ENCODE results near the gene DKKL1.

The DKKL1 gene

GRCh38 chr19:49343123-49343522 lies 20.6 kb upstream of the DKKL1 start:
- no peak for DNase-seq
- H3K27me3 Mint-ChIP-seq, result no peaks in the 10 kb centered on the region
- no peak overlapping the region for H3K27ac Mint-ChIP-seq
- H3K9me3 Mint-ChIP-seq, result no peaks in the 10 kb centered on the region
- H3K4me1 Mint-ChIP-seq (ENCODE audit: low read depth), result peaks cover 18% of the 10 kb centered on the region
- no peak overlapping the region for H3K4me3 Mint-ChIP-seq
- H3K36me3 Mint-ChIP-seq (ENCODE audit: low read depth), result peaks cover 28% of the 10 kb centered on the region

DNA sequence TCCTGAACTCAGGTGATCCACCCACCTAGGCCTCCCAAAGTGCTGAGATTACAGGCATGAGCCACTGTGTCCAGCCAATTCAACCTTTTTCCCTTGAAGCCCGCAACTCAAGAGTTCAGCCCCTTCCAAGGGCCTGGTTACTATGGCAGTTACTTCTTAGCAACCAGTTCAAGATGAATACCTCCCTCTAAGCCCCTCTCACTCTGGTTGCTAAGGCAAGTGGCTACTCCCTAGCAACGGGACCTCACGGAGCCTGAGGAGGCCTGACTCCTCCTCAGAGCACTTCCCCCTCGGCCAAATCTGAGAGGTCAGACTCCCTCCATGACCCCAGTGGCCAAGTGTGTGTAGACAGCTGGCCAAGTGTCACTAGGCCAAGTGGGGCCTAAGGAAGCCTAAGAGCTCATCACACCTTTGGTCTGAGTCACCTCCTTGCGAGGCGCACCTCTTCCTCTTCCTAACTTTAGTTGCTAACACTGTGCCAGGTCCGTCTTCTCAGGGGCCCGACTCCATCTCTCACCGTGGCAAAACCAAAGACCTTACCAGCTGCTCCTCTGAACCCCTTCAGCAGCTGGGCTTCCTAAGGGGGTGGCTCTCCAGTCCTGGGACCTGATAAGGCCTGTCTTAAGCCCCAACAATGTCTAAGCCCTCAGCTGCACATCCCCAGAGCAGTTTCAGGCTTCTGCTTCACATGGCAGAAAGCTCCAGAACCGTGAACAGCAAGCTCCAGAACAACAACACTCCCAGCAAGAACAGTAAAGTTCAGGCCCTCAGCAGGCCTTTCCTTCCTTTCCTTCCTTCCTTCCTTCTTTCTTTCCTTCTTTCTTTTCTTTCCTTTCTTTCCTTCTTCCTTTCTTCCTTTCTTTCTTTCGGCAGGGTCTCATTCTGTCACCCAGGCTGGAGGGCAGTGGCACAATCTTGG lies 18.9 kb upstream of the DKKL1 start:
- Mint-ChIP-seq H3K4me3 (no peak overlapping the region), H3K36me3 (ENCODE audit: low read depth) (peaks cover 14% of the 10 kb centered on the region), H3K4me1 (ENCODE audit: low read depth) (peaks cover 11% of the 10 kb centered on the region), H3K27ac (no peak overlapping the region), H3K9me3 (no peaks in the 10 kb centered on the region), H3K27me3 (no peaks in the 10 kb centered on the region)
- DNase-seq, result no peak

DNA sequence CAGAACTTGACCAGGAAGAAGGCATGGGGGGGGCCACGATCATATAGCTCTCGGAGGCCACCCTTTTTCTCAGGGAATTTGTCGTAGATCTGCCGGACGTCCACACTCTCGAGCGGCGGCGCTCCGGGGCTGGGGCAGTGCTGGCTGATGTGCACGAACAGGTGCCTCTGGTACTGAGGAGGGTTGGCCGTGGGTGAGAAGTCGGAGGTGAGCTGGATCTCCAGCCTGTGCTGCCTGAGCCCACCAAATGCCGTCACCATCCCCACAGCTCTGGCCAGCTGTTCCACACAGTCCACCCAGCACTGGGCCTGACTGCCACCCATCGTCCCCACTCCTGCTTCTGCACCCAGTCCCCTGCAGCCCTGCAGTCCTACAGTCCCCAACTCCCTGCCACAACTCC lies 16.5 kb upstream of the DKKL1 start:
- no peak for DNase-seq
- Mint-ChIP-seq H3K4me1 (ENCODE audit: low read depth) (peaks cover 4% of the 10 kb centered on the region), H3K27ac (no peak overlapping the region), H3K27me3 (no peaks in the 10 kb centered on the region), H3K9me3 (no peaks in the 10 kb centered on the region), H3K36me3 (ENCODE audit: low read depth) (no peaks in the 10 kb centered on the region), H3K4me3 (no peak overlapping the region)

GRCh38 chr19:49347835-49348234 lies 15.8 kb upstream of the DKKL1 start:
- H3K27me3 Mint-ChIP-seq, result no peaks in the 10 kb centered on the region
- H3K4me1 Mint-ChIP-seq (ENCODE audit: low read depth), result peaks cover 4% of the 10 kb centered on the region
- no peak for DNase-seq
- H3K9me3 Mint-ChIP-seq, result no peaks in the 10 kb centered on the region
- H3K36me3 Mint-ChIP-seq (ENCODE audit: low read depth), result no peaks in the 10 kb centered on the region
- no peak overlapping the region for H3K27ac Mint-ChIP-seq
- no peak overlapping the region for H3K4me3 Mint-ChIP-seq

GRCh38 chr19:49348305-49349189 lies 15.1 kb upstream of the DKKL1 start:
- Mint-ChIP-seq H3K27me3 (no peaks in the 10 kb centered on the region), H3K27ac (no peak overlapping the region), H3K4me3 (no peak overlapping the region), H3K9me3 (no peaks in the 10 kb centered on the region), H3K4me1 (ENCODE audit: low read depth) (peaks cover 4% of the 10 kb centered on the region), H3K36me3 (ENCODE audit: low read depth) (no peaks in the 10 kb centered on the region)
- DNase-seq, result no peak

GRCh38 chr19:49349567-49349966 lies 14.1 kb upstream of the DKKL1 start:
- Mint-ChIP-seq H3K27ac (no peak overlapping the region), H3K36me3 (ENCODE audit: low read depth) (no peaks in the 10 kb centered on the region), H3K4me3 (no peak overlapping the region), H3K4me1 (ENCODE audit: low read depth) (peaks cover 3% of the 10 kb centered on the region), H3K9me3 (no peaks in the 10 kb centered on the region), H3K27me3 (peaks cover 2% of the 10 kb centered on the region)
- no peak for DNase-seq

DNA sequence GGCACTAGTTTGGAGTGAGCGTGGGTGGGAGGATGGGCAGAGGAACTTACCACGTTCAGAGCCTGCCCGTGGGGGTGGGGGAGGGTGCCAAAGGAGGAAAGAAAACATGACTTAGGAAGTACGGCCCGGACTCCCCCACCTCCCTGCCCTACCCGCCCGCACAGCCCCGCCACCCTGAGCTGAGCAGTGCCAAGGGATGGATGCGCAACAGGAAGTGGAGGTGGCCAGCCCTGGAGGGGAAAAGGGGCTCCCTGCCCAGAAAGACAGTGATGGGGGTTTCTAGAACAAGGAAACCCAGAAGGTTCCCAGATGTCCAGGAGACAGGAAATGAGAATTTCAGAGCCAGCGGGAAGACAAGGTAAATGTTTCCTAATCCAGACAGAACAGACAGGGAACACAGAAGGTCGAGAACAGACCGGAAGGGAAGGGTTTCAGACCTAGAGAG lies 7.7 kb upstream of the DKKL1 start:
- H3K4me3 Mint-ChIP-seq, result no peak overlapping the region
- no peaks in the 10 kb centered on the region for H3K36me3 Mint-ChIP-seq (ENCODE audit: low read depth)
- no peak for DNase-seq
- peaks cover 9% of the 10 kb centered on the region for H3K4me1 Mint-ChIP-seq (ENCODE audit: low read depth)
- H3K9me3 Mint-ChIP-seq, result no peaks in the 10 kb centered on the region
- no peak overlapping the region for H3K27ac Mint-ChIP-seq
- H3K27me3 Mint-ChIP-seq, result peaks cover 39% of the 10 kb centered on the region

DNA sequence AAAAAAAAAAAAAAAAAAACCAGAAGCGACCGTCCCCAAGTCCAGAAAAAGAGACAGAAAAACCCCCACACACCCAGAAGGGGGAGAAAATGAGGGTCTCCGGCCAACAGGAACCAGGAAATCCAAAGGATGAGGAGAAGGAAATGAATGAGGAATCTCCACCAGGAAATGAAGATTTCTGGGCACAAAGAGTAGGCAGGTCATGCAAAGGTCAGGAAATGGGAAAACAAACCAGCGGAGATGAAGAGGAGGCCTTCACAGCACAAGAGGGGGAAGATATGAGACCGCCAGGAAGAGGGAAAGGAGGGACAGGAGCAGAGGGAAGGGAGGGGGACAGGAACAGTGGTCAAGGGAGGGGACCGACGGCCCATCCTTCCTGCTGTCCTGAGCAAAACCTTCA lies 7.3 kb upstream of the DKKL1 start:
- no peaks in the 10 kb centered on the region for H3K9me3 Mint-ChIP-seq
- H3K27ac Mint-ChIP-seq, result no peak overlapping the region
- H3K36me3 Mint-ChIP-seq (ENCODE audit: low read depth), result no peaks in the 10 kb centered on the region
- H3K4me1 Mint-ChIP-seq (ENCODE audit: low read depth), result peaks cover 12% of the 10 kb centered on the region
- DNase-seq, result no peak
- H3K4me3 Mint-ChIP-seq, result no peak overlapping the region
- peaks cover 42% of the 10 kb centered on the region for H3K27me3 Mint-ChIP-seq

DNA sequence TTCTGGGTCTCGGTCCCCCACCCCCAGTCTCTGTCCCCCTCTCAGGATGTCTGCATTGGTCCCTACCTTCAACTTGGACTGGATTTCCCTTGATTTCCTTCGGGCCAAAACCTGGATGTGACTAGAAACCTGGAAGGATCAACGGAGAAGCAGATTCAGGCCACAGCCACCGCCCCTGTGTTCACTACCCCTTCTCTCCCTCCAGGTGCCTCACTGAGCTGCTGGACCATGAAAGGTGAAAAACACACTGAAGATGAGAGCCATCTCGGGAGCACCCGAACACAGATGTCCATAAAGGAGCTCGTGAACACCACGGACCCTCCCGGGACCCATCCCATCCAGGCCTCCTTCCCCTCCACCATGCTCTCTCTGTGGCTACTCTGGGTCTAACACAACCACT lies 6.5 kb upstream of the DKKL1 start:
- Mint-ChIP-seq H3K4me1 (ENCODE audit: low read depth) (peaks cover 18% of the 10 kb centered on the region), H3K27ac (no peak overlapping the region), H3K36me3 (ENCODE audit: low read depth) (no peaks in the 10 kb centered on the region), H3K27me3 (peaks cover 42% of the 10 kb centered on the region), H3K4me3 (no peak overlapping the region), H3K9me3 (no peaks in the 10 kb centered on the region)
- no peak for DNase-seq

DNA sequence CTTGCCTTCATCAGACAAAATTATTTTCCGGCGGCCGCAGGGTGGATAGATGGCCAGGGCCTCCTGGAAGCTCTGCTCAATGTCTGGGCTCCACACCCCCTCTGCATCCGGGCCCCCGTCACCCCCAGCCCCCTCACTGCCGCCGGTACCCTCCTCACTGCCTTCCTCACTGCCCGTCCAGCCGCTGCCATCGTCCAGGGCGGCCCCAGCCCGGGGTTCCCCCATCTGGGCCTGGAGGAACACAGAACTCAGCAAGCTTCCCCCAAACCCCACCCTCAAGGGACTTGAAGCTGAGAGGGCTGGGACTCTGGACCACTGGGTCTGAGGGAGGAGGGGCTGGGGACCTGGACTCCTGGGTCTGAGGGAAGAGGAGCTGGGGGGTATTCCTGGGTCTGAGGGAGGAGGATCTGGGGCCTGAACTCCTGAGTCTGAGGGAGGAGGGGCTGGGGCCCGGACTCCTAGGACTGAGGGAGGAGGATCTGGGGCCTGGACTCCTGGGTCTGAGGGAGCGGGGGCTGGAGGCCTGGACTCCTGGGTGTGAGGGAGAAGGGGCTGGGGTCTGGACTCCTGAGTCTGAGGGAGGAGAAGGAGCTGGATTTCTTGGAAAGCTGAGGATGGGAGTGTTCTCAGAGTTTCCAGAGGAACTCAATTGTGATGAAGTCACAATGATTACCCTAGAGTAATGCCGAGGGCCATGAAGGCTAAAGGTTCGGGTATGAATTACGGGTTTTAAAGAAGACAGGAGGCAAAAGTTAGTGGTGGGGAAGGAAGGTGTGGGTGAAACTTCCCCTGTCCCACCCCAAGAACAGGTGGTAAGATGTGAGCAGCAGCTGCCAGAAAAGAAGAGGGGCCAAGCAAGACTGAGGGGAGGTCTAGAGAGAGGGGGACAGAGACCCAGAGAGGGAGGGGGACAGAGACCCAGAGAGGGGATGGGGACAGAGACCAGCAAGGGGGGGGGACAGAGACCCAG lies 3.5 kb upstream of the DKKL1 start:
- Mint-ChIP-seq H3K27ac (no peak overlapping the region), H3K27me3 (peaks cover 35% of the 10 kb centered on the region)

DNA sequence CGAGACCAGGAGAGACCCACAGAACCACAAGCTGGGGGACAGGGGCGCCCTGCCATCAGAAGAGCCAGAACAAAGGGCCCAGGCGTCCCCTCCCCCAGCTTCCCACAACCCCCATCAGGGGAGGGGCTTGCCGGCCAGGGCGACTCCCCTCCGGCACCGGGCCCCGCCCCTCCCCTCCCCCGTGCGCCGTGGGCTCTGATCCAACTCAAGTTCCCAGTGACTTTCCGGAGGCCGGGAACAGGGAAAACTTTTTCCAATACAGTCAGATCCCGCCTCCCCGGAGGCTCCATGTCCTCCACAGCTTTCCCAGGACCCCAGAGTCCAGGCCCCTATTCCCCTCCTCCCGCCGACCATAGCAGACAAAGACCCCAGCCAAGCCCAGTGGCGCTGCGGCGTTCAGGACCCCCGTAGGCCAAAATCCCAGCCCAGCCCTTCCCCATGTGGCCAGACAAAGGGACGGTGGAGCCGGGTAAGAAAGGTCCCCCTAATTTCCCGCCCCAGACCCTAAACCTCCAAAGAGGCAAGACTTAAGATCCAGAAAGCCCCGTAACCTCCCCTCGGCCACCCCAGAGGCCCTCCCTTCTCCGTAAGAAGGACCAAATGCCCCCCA lies 2.1 kb upstream of the DKKL1 start:
- H3K4me3 Mint-ChIP-seq, result peak overlapping the region; percentile 45
- no peaks in the 10 kb centered on the region for H3K9me3 Mint-ChIP-seq
- no peak overlapping the region for H3K27ac Mint-ChIP-seq
- H3K4me1 Mint-ChIP-seq (ENCODE audit: low read depth), result peaks cover 12% of the 10 kb centered on the region
- no peaks in the 10 kb centered on the region for H3K36me3 Mint-ChIP-seq (ENCODE audit: low read depth)
- DNase-seq, result no peak
- H3K27me3 Mint-ChIP-seq, result peaks cover 22% of the 10 kb centered on the region

More for the DNA sequence above, 3.5 kb upstream of the DKKL1 start:
- Mint-ChIP-seq H3K36me3 (ENCODE audit: low read depth) (no peaks in the 10 kb centered on the region), H3K4me3 (no peak overlapping the region), H3K9me3 (no peaks in the 10 kb centered on the region), H3K4me1 (ENCODE audit: low read depth) (peaks cover 21% of the 10 kb centered on the region)
- DNase-seq, result no peak

GRCh38 chr19:49362048-49362928 lies 1.4 kb upstream of the DKKL1 start, which contains the start of gene TEAD2:
Gene TEAD2, minus strand, starts transcription at chr19:49362416. Its CDS starts 2,341 bp downstream, at chr19:49360075.
- peak within 1 kb of the TSS; percentile 45 for H3K4me3 Mint-ChIP-seq
- peaks cover 20% of the 10 kb centered on the region for H3K27me3 Mint-ChIP-seq
- no peaks in the 10 kb centered on the region for H3K9me3 Mint-ChIP-seq
- DNase-seq, result peak; percentile 54
- H3K27ac Mint-ChIP-seq, result no peak within 1 kb of the TSS
- no peaks in the 10 kb centered on the region for H3K36me3 Mint-ChIP-seq (ENCODE audit: low read depth)
- peaks cover 12% of the 10 kb centered on the region for H3K4me1 Mint-ChIP-seq (ENCODE audit: low read depth)

- no peaks in the 10 kb centered on the region for H3K36me3 Mint-ChIP-seq (ENCODE audit: low read depth)
- no peaks in the 10 kb centered on the region for H3K9me3 Mint-ChIP-seq
- peak; percentile 58 for DNase-seq
- H3K4me3 Mint-ChIP-seq, result no peak overlapping the region
- peaks cover 12% of the 10 kb centered on the region for H3K4me1 Mint-ChIP-seq (ENCODE audit: low read depth)
- no peak overlapping the region for H3K27ac Mint-ChIP-seq
- H3K27me3 Mint-ChIP-seq, result peaks cover 17% of the 10 kb centered on the region
Observed at GRCh38 chr19:49362929-49363267, 779 bp upstream of the DKKL1 start.

Measured in activated T-cell treated with anti-CD3 and anti-CD28 coated beads, Interleukin-2, amount 50 U/mL, for 24 hours (primary cell).